ENCODE results near the gene ATG16L2.
"Not testable (repeated sequence)": the region's sequence is repeated elsewhere in the genome, so short reads cannot be mapped to it uniquely, and the experiment has no call there.

Gene ATG16L2

DNA sequence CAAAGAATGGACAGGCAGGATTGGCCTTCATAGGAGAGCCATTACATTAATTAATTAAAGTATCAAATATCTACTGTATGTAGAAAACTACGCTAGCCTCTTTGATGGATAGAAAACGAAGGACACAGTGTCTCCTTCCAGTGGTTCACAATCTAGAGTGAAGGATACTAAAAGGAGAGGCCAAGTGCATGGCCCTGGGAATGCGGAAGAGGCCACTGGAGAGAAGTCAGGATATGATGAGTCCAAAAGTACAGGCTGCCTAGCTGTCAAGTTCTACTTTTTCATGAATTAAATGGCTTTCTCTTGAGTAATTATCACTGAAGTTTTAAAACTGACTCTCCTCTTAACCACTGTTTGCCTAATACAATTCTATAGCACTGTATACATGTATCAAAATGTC lies 41.9 kb downstream of the ATG16L2 start:
- Mint-ChIP-seq H3K9me3 (no peaks in the 10 kb centered on the region), H3K4me3 (no peak overlapping the region), H3K27ac (no peak overlapping the region), H3K27me3 (no peaks in the 10 kb centered on the region), H3K36me3 (ENCODE audit: low read depth) (peaks cover 6% of the 10 kb centered on the region), H3K4me1 (peaks cover 1% of the 10 kb centered on the region)
- ATAC-seq (no peak), DNase-seq (no peak)

DNA sequence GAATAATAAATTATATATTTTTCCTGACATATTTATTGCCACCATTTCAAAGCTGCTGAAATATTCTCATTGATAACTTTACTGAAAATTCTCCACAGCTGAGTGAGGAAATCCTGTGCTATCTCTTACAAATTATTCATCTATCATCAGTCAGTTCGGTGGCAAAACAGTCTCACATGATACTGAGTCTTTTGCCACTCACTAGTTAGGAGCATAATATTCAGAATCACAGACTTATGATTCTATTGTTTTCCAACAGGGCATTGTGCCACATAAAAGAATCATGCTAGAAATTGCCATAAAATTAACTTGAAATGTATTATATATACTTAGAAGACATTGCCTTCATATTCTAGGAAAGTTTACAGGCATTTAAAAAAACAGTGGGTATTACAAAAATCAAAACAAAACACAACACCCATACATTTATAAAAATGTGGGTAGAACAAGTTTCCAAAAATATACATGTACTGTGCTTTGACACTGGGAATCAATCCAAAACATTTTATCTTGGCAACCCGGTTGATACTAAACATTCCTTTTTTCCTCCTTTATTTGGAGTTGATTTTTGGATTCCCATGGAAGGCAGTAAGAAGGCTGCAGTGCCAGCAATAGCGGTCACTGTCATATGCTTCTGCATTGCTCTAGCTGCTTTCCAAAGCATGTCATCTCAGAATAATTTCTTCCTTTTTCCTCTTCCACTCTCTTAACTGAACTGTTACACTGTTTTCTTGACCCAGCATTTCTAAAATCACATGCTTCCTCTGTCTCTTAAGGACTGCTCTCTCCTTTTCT lies 42.5 kb downstream of the ATG16L2 start:
- DNase-seq (no peak), ATAC-seq (no peak)
- Mint-ChIP-seq H3K27me3 (no peaks in the 10 kb centered on the region), H3K4me3 (no peak overlapping the region), H3K9me3 (no peaks in the 10 kb centered on the region), H3K27ac (no peak overlapping the region), H3K36me3 (ENCODE audit: low read depth) (peaks cover 8% of the 10 kb centered on the region), H3K4me1 (peaks cover 1% of the 10 kb centered on the region)

- H3K9me3 Mint-ChIP-seq; H3K4me3 Mint-ChIP-seq; H3K27ac Mint-ChIP-seq; H3K4me1 Mint-ChIP-seq; DNase-seq; H3K36me3 Mint-ChIP-seq (ENCODE audit: low read depth); H3K27me3 Mint-ChIP-seq; ATAC-seq: not testable (repeated sequence)
Observed at GRCh38 chr11:72858267-72858666, 44.1 kb downstream of the ATG16L2 start.

DNA sequence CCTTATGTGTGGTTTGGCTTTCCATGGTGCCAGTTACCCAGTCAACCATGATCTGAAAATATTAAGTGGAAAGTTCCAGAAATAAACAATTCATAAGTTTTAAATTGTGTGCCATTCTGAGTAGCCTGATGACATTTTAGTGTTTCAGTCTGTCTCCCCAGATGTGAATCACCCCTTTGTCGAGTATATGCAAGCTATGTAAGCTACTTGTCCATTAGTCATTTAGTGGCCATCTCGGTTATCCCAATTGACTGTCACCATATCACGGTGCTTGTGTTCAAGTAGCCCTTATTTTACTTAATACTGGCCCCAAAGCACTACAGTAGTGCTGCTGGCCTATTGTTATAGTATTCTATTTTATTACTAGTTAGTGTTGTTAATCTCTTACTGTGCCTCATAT lies 44.9 kb downstream of the ATG16L2 start:
- Mint-ChIP-seq H3K27me3 (no peaks in the 10 kb centered on the region), H3K4me1 (peaks cover 3% of the 10 kb centered on the region), H3K9me3 (no peaks in the 10 kb centered on the region), H3K4me3 (no peak overlapping the region), H3K36me3 (ENCODE audit: low read depth) (peaks cover 6% of the 10 kb centered on the region), H3K27ac (no peak overlapping the region)
- no peak for DNase-seq
- no peak for ATAC-seq

DNA sequence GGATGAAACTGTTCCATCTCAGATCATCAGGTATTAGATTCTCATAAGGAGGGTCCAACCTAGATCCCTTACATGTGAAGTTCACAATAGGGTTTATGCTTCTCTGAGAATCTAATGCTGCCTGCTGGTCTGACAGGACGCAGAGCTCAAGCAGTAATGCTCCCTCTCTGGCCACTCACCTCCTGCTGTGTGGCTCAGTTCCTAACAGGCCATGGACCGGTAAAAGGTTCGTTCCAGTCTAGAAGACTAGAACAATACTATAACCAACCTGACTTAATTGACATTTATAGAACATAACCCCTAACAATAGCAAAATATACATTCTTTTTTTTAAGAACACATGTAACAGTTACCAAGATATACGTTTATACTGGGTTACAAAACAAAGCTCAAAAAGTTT lies 45.8 kb downstream of the ATG16L2 start:
- H3K4me3 Mint-ChIP-seq = no peak overlapping the region
- peaks cover 6% of the 10 kb centered on the region for H3K36me3 Mint-ChIP-seq (ENCODE audit: low read depth)
- DNase-seq = no peak
- no peaks in the 10 kb centered on the region for H3K27me3 Mint-ChIP-seq
- H3K4me1 Mint-ChIP-seq = peaks cover 8% of the 10 kb centered on the region
- no peak overlapping the region for H3K27ac Mint-ChIP-seq
- ATAC-seq = no peak
- H3K9me3 Mint-ChIP-seq = no peaks in the 10 kb centered on the region

DNA sequence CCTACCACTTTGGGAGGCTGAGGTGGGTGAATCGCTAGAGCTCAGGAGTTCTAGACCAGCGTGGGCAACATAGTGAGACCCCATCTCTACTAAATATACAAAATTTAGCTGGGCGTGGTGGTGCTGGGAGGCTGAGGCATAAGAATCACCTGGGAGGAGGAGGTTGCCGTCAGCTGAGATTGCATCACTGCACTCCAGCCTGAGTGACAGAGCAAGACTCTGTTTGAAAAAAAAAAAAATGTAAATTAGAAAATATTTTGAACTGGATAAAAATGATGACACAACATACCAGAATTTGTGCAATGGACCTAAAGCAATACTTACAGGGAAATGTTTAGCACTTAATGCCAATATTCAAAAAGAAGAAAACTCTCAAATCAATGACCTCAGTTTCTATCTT lies 46.4 kb downstream of the ATG16L2 start:
- H3K9me3 Mint-ChIP-seq = no peaks in the 10 kb centered on the region
- peaks cover 6% of the 10 kb centered on the region for H3K36me3 Mint-ChIP-seq (ENCODE audit: low read depth)
- DNase-seq = no peak
- H3K4me1 Mint-ChIP-seq = peaks cover 14% of the 10 kb centered on the region
- no peak for ATAC-seq
- H3K4me3 Mint-ChIP-seq = no peak overlapping the region
- H3K27ac Mint-ChIP-seq = no peak overlapping the region
- no peaks in the 10 kb centered on the region for H3K27me3 Mint-ChIP-seq

DNA sequence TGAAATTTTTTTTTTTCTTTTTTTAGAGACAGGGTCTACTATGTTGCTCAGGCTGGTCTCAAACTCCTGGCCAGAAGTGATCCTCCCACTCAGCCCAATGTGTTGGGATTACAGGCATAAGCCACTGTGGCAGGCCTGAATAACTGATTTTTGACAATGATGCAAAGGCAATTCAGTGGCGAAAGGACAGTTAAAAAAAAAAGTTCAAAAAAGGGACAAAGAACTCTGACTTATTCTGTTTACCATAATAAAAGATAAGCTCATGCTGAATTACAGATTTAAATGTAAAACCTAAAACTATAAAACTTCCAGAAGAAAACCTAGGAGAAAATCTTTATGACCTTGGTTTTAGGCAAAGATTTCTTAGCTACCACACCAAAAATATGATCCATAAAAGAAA lies 48.9 kb downstream of the ATG16L2 start:
- Mint-ChIP-seq H3K9me3 (no peaks in the 10 kb centered on the region), H3K27ac (no peak overlapping the region), H3K4me1 (peaks cover 13% of the 10 kb centered on the region), H3K4me3 (no peak overlapping the region), H3K27me3 (no peaks in the 10 kb centered on the region), H3K36me3 (ENCODE audit: low read depth) (peaks cover 17% of the 10 kb centered on the region)
- ATAC-seq = no peak
- DNase-seq = no peak

DNA sequence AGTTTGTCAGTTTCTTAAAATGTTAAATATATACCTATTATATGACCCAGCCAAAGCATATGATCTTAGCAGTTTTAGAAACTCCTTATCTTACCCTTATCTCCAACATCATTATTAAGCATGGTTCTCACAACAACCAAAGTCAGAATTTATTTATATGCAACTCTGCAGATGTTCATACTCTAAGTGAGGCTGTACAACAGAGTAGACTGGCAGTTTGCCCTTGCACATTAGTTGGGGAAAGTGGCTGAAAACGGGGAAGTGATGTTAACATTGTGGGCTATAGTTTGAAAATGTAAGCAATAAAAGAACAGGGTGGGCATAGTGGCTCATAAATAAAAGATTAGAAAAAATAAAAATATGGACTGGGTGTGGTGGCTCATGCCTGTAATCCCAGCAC lies 49.7 kb downstream of the ATG16L2 start:
- H3K27ac Mint-ChIP-seq = no peak overlapping the region
- H3K9me3 Mint-ChIP-seq = no peaks in the 10 kb centered on the region
- peaks cover 13% of the 10 kb centered on the region for H3K4me1 Mint-ChIP-seq
- H3K4me3 Mint-ChIP-seq = no peak overlapping the region
- peaks cover 18% of the 10 kb centered on the region for H3K36me3 Mint-ChIP-seq (ENCODE audit: low read depth)
- ATAC-seq = no peak
- DNase-seq = no peak
- H3K27me3 Mint-ChIP-seq = no peaks in the 10 kb centered on the region

GRCh38 chr11:72864702-72865655 lies 50.8 kb downstream of the ATG16L2 start:
- ATAC-seq (no peak), DNase-seq (no peak)
- no peaks in the 10 kb centered on the region for H3K9me3 Mint-ChIP-seq
- no peaks in the 10 kb centered on the region for H3K27me3 Mint-ChIP-seq
- H3K36me3 Mint-ChIP-seq (ENCODE audit: low read depth) = peaks cover 18% of the 10 kb centered on the region
- H3K27ac Mint-ChIP-seq = no peak overlapping the region
- H3K4me1 Mint-ChIP-seq = peaks cover 15% of the 10 kb centered on the region
- H3K4me3 Mint-ChIP-seq = no peak overlapping the region

- peaks cover 16% of the 10 kb centered on the region for H3K36me3 Mint-ChIP-seq (ENCODE audit: low read depth)
- DNase-seq (no peak), ATAC-seq (no peak)
- no peak overlapping the region for H3K4me3 Mint-ChIP-seq
- H3K27ac Mint-ChIP-seq = no peak overlapping the region
- peaks cover 19% of the 10 kb centered on the region for H3K4me1 Mint-ChIP-seq
- H3K27me3 Mint-ChIP-seq = no peaks in the 10 kb centered on the region
- no peaks in the 10 kb centered on the region for H3K9me3 Mint-ChIP-seq
Observed at GRCh38 chr11:72867970-72868369, 53.8 kb downstream of the ATG16L2 start.

GRCh38 chr11:72869831-72870230 lies 55.6 kb downstream of the ATG16L2 start:
- DNase-seq (no peak), ATAC-seq (no peak)
- H3K27me3 Mint-ChIP-seq = no peaks in the 10 kb centered on the region
- no peaks in the 10 kb centered on the region for H3K9me3 Mint-ChIP-seq
- H3K27ac Mint-ChIP-seq = no peak overlapping the region
- no peak overlapping the region for H3K4me3 Mint-ChIP-seq
- H3K36me3 Mint-ChIP-seq (ENCODE audit: low read depth) = peaks cover 16% of the 10 kb centered on the region
- H3K4me1 Mint-ChIP-seq = peaks cover 14% of the 10 kb centered on the region

DNA sequence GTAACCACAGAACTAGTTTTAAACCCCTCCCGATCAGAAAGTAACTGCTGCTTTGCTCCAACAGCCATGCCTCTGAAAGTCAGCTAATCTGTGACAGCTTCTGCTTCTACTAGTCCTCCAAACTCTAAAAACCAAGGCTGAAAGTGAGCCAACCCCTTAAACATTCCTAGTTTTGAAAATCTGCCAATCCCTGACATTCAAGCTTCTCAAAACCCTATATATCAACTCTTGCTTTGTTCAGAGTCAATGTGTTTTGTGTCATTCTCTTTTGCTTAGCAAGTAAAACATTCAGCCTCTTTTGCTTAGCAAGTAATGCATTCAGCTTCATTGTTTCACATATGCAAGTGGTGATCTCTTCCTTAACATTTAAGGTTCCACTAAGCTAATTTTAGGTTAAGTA lies 56.9 kb downstream of the ATG16L2 start:
- no peak overlapping the region for H3K27ac Mint-ChIP-seq
- no peak overlapping the region for H3K4me3 Mint-ChIP-seq
- H3K4me1 Mint-ChIP-seq = peaks cover 8% of the 10 kb centered on the region
- peaks cover 13% of the 10 kb centered on the region for H3K36me3 Mint-ChIP-seq (ENCODE audit: low read depth)
- ATAC-seq = no peak
- no peaks in the 10 kb centered on the region for H3K9me3 Mint-ChIP-seq
- no peak for DNase-seq
- no peaks in the 10 kb centered on the region for H3K27me3 Mint-ChIP-seq

GRCh38 chr11:72872012-72872411 lies 57.8 kb downstream of the ATG16L2 start:
- Mint-ChIP-seq H3K36me3 (ENCODE audit: low read depth) (peaks cover 13% of the 10 kb centered on the region), H3K4me3 (no peak overlapping the region), H3K4me1 (peaks cover 8% of the 10 kb centered on the region), H3K27me3 (no peaks in the 10 kb centered on the region), H3K27ac (no peak overlapping the region), H3K9me3 (no peaks in the 10 kb centered on the region)
- ATAC-seq = no peak
- no peak for DNase-seq

DNA sequence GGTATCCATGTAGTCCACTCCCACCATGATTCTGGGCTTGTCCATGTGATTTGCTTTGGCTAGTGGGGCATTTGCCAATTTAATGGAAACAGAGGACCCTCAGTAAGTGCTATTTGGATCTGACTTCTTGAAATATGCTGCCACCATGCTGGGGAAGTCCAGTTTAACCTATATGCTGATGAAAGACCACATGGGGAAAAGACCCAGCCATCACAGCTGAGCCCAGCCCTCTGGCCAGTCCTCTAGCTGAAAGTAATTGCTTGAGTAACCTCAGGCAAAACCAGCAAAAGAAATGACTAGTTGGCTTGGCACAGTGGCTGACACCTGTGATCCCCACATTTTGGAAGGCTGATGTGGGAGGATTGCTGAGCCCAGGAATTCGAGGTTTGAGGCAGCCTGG lies 61.5 kb downstream of the ATG16L2 start:
- no peak overlapping the region for H3K4me3 Mint-ChIP-seq
- no peak for ATAC-seq
- H3K27ac Mint-ChIP-seq = no peak overlapping the region
- peaks cover 10% of the 10 kb centered on the region for H3K36me3 Mint-ChIP-seq (ENCODE audit: low read depth)
- no peaks in the 10 kb centered on the region for H3K27me3 Mint-ChIP-seq
- H3K9me3 Mint-ChIP-seq = peaks cover under 1% of the 10 kb centered on the region
- H3K4me1 Mint-ChIP-seq = peaks cover 4% of the 10 kb centered on the region
- no peak for DNase-seq

DNA sequence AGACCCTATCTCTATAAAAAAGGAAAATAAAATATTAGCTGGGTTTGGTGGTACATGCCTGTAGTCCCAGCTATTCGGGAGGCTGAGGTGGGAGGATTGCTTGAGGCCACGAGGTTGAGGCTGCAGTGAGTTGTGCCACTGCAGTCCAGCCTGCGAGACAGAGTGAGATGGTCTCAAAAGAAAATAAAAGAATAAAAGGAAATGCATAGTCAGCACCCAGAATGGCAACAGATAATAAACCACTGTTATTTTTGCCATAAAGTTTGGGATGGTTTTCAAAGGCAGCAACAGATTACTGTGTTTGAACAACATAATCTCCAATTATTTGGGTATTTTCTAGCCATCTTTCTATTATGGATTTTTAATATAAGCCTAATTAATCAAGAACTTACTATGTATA lies 61.9 kb downstream of the ATG16L2 start:
- no peaks in the 10 kb centered on the region for H3K27me3 Mint-ChIP-seq
- ATAC-seq (no peak), DNase-seq (no peak)
- H3K36me3 Mint-ChIP-seq (ENCODE audit: low read depth) = peaks cover 14% of the 10 kb centered on the region
- peaks cover 4% of the 10 kb centered on the region for H3K9me3 Mint-ChIP-seq
- no peak overlapping the region for H3K27ac Mint-ChIP-seq
- H3K4me3 Mint-ChIP-seq = no peak overlapping the region
- H3K4me1 Mint-ChIP-seq = peaks cover 4% of the 10 kb centered on the region
